H9 (cell line): ENCODE measurements around the gene MACROH2A1. TPM values are rescaled to one million over a fixed set of nuclear protein-coding genes. Genes with fewer than 3 reads are reported as not detected.

Experiments
- DNase-seq: peaks from one replicate; pipeline ENCODE4 v3.0.0-alpha.2; 2017
- H2AFZ ChIP-seq: one replicate; pipeline ENCODE4 v1.6.1; 2013; ENCODE audit warnings: mild to moderate bottlenecking, low read length, control low read depth, moderate library complexity
- H2AK5ac ChIP-seq: 2 replicates; pipeline ENCODE4 v1.6.1; 2013; ENCODE audit warnings: low read length, control low read depth, mixed read lengths; ENCODE audit not compliant: insufficient read length
- H2BK120ac ChIP-seq: one replicate; pipeline ENCODE4 v1.6.1; 2013; ENCODE audit warnings: low read depth, mild to moderate bottlenecking, low read length, control low read depth, inconsistent platforms; ENCODE audit not compliant: poor library complexity, severe bottlenecking
- H2BK12ac ChIP-seq: 2 replicates; pipeline ENCODE4 v1.6.1; 2013; ENCODE audit warnings: low read length, control low read depth, mixed read lengths, low read depth; ENCODE audit not compliant: insufficient read length
- H2BK15ac ChIP-seq: 2 replicates; pipeline ENCODE4 v1.6.1; 2013; ENCODE audit warnings: low read depth, low read length, control low read depth
- H2BK20ac ChIP-seq: one replicate; pipeline ENCODE4 v1.6.1; 2013; ENCODE audit warnings: low read depth, mild to moderate bottlenecking, low read length, control low read depth, inconsistent platforms; ENCODE audit not compliant: poor library complexity, severe bottlenecking
- H2BK5ac ChIP-seq: 2 replicates; pipeline ENCODE4 v1.6.1; 2013; ENCODE audit warnings: low read length, control low read depth, mixed read lengths; ENCODE audit not compliant: insufficient read length
- H3K14ac ChIP-seq: 2 replicates; pipeline ENCODE4 v1.6.1; 2013; ENCODE audit warnings: low read length, control low read depth; ENCODE audit not compliant: insufficient read depth
- H3K18ac ChIP-seq: 2 replicates; pipeline ENCODE4 v1.6.1; 2013; ENCODE audit warnings: low read depth, mild to moderate bottlenecking, mixed read lengths, low read length, control low read depth; ENCODE audit not compliant: insufficient read length
- H3K23ac ChIP-seq: 2 replicates; pipeline ENCODE4 v1.6.1; 2013; ENCODE audit warnings: low read length, control low read depth, mixed read lengths, low read depth; ENCODE audit not compliant: insufficient read length
- H3K23me2 ChIP-seq: 2 replicates; pipeline ENCODE4 v1.6.1; 2013; ENCODE audit warnings: low read depth, mild to moderate bottlenecking, mixed read lengths, low read length, control low read depth; ENCODE audit not compliant: insufficient read length, poor library complexity, severe bottlenecking
- H3K27ac ChIP-seq: 2 replicates; pipeline ENCODE4 v1.5.1; 2013; ENCODE audit warnings: low read length, control low read depth, mixed read lengths, low read depth; ENCODE audit not compliant: insufficient read length
- H3K27me3 ChIP-seq: 2 replicates; pipeline ENCODE4 v1.6.1; 2013; ENCODE audit warnings: low read length, control low read depth, inconsistent platforms; ENCODE audit not compliant: insufficient read depth
- H3K4ac ChIP-seq: 2 replicates; pipeline ENCODE4 v1.6.1; 2013; ENCODE audit warnings: low read depth, mild to moderate bottlenecking, control low read depth, inconsistent platforms, low read length, moderate library complexity
- H3K4me1 ChIP-seq: 2 replicates; pipeline ENCODE4 v1.6.1; 2013; ENCODE audit warnings: low read length, control low read depth, inconsistent platforms; ENCODE audit not compliant: insufficient read depth
- H3K4me2 ChIP-seq: 2 replicates; pipeline ENCODE4 v1.6.1; 2013; ENCODE audit warnings: low read length, control low read depth, mixed read lengths; ENCODE audit not compliant: insufficient read length, insufficient read depth
- H3K56ac ChIP-seq: 2 replicates; pipeline ENCODE4 v1.6.1; 2013; ENCODE audit warnings: low read depth, mild to moderate bottlenecking, mixed read lengths, low read length, control low read depth; ENCODE audit not compliant: insufficient read length
- H3K79me1 ChIP-seq: 2 replicates; pipeline ENCODE4 v1.6.1; 2013; ENCODE audit warnings: low read depth, mild to moderate bottlenecking, moderate library complexity, low read length, control low read depth, inconsistent platforms; ENCODE audit not compliant: insufficient read depth, poor library complexity, severe bottlenecking
- H3K79me2 ChIP-seq: 2 replicates; pipeline ENCODE4 v1.6.1; 2013; ENCODE audit warnings: low read length, control low read depth, inconsistent platforms; ENCODE audit not compliant: insufficient read depth
- H3K9ac ChIP-seq: 2 replicates; pipeline ENCODE4 v1.6.1; 2013; ENCODE audit warnings: low read length, control low read depth, mixed read lengths; ENCODE audit not compliant: insufficient read length; ENCODE audit errors: extremely low read depth
- H3K9me3 ChIP-seq: one replicate; pipeline ENCODE4 v1.6.1; 2013; ENCODE audit warnings: low read depth, low read length, inconsistent platforms; ENCODE audit not compliant: control insufficient read depth
- H3T11ph ChIP-seq: one replicate; pipeline ENCODE4 v1.6.1; 2013; ENCODE audit warnings: mild to moderate bottlenecking, low read length, control low read depth, inconsistent platforms
- H4K20me1 ChIP-seq: one replicate; pipeline ENCODE4 v1.6.1; 2013; ENCODE audit not compliant: control insufficient read depth, insufficient read length, insufficient read depth
- H4K5ac ChIP-seq: 2 replicates; pipeline ENCODE4 v1.6.1; 2013; ENCODE audit warnings: low read depth, mild to moderate bottlenecking, mixed read lengths, low read length, control low read depth; ENCODE audit not compliant: insufficient read length
- H4K8ac ChIP-seq: replicated peaks from 2 replicates; pipeline ENCODE4 v1.6.1; 2013; ENCODE audit warnings: low read length, control low read depth, mixed read lengths, low read depth; ENCODE audit not compliant: insufficient read length
- H4K91ac ChIP-seq: 2 replicates; pipeline ENCODE4 v1.6.1; 2013; ENCODE audit warnings: low read depth, mild to moderate bottlenecking, moderate library complexity, mixed read lengths, low read length, control low read depth; ENCODE audit not compliant: insufficient read length
- H3K27ac Mint-ChIP-seq, 3 experiments: 2 replicates in 2 of 3; 3 replicates in 1 of 3; pipeline ENCODE4 v1.8.0; 2020 to 2021; ENCODE audit warnings: mixed read lengths in 3 of 3, mild to moderate bottlenecking in 1 of 3, moderate library complexity in 1 of 3
- H3K27me3 Mint-ChIP-seq: 2 replicates; pipeline ENCODE4 v1.8.0; 2021; ENCODE audit warnings: low read depth, mild to moderate bottlenecking, moderate library complexity, mixed read lengths
- H3K36me3 Mint-ChIP-seq, 3 experiments: 2 replicates in 2 of 3; 3 replicates in 1 of 3; pipeline ENCODE4 v1.8.0; 2020 to 2021; ENCODE audit warnings: low read depth in 3 of 3, mixed read lengths in 3 of 3; ENCODE audit not compliant: insufficient read depth in 1 of 3
- H3K4me1 Mint-ChIP-seq, 2 experiments: 2 replicates each; pipeline ENCODE4 v1.8.0; 2020; ENCODE audit warnings: mixed read lengths in 2 of 2
- H3K4me3 Mint-ChIP-seq, 2 experiments: 2 replicates in 1 of 2; 3 replicates in 1 of 2; pipeline ENCODE4 v1.8.0; 2020 to 2021; ENCODE audit warnings: mild to moderate bottlenecking in 2 of 2, mixed read lengths in 2 of 2, moderate library complexity in 1 of 2
- H3K9me3 Mint-ChIP-seq, 2 experiments: 2 replicates in 1 of 2; 3 replicates in 1 of 2; pipeline ENCODE4 v1.8.0; 2020; ENCODE audit warnings: mild to moderate bottlenecking in 2 of 2, mixed read lengths in 2 of 2, moderate library complexity in 1 of 2
- WGBS: extraction: QIAGEN DNeasy Blood & Tissue Kit; methylation state at CpG from one replicate; pipeline ENCODE4 v1.1.7; 2013; ENCODE audit warnings: missing lambda C conversion rate, low lambda C conversion rate, mixed read lengths; ENCODE audit not compliant: insufficient read length; ENCODE audit errors: extremely low coverage; 5-methylcytosine and 5-hydroxymethylcytosine counted together
- total RNA-seq: library from RNA; stranded (reverse); gene quantifications from 2 replicates; pipeline ENCODE4 v1.2.1, GENCODE V29; 2021
- TF ChIP-seq, protein P1 (sequence below): fragments of 200-600 bp; sonication (generic); conservative IDR thresholded peaks from 3 replicates; pipeline ENCODE4 v1.8.0; 2021; ENCODE audit warnings: antibody characterized with exemption, mild to moderate bottlenecking

The MACROH2A1 gene
- total RNA-seq, 1 experiment from 2014 or later, result 111 TPM

DNA sequence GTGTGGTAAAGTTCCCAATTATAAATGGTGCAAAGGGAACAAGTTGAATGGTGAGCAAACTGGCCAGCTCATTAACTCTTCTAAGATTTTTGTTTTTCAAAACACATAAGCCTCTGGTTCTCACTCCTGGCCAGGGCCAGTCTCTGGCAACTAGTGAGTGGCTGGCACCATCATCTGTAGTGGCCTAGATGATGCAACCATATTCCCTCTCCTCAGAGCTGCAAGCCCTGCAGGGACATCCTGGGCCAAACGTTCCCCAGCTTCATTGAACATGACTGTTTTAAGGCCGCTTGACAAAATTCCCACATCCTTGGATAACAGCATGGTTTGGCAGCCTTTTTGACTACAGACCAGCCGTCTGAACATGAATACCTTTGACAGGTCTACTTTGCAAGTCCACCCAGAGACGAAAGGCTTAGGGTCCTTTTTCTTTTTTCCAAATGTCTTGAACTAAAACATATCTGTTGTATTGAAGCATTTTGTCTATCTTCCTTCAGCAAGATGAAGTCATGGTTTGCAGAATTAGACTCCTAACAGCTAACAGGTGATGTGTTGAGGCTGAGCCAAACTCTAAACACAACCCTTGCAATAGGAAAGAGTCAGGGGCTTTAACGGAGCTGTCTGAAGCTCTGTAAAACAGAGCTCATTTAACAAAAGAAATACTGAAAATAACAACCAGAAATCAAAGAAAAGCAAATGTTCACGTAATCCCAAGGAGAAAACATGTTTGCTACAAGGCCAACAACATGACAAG, 23.8 kb downstream of the MACROH2A1 start:
- H2BK5ac ChIP-seq, result no peak overlapping the region
- no peak overlapping the region for H2BK120ac ChIP-seq
- no peak overlapping the region for H4K91ac ChIP-seq
- H3K27ac ChIP-seq, result no peak overlapping the region
- no peaks in the 10 kb centered on the region for H3K79me2 ChIP-seq
- H2BK20ac ChIP-seq, result no peak overlapping the region
- H3K4me2 ChIP-seq, result no peak overlapping the region
- no peak overlapping the region for H2BK12ac ChIP-seq
- no peaks in the 10 kb centered on the region for H3K79me1 ChIP-seq
- H3K9me3 Mint-ChIP-seq, result no peaks in the 10 kb centered on the region
- H3K4me1 ChIP-seq, result no peaks in the 10 kb centered on the region
- H3K23ac ChIP-seq, result no peak overlapping the region
- H3K4me1 Mint-ChIP-seq, result no peaks in the 10 kb centered on the region
- no peaks in the 10 kb centered on the region for H3K9me3 ChIP-seq
- no CpG with 5 or more reads among the region's 6 CpGs for WGBS
- no peak overlapping the region for H3K56ac ChIP-seq
- H2AK5ac ChIP-seq, result no peak overlapping the region
- no peak overlapping the region for H3K18ac ChIP-seq
- H2AFZ ChIP-seq, result no peak overlapping the region
- no peak overlapping the region for H3K27ac Mint-ChIP-seq
- DNase-seq, result no peak
- H3K4me3 Mint-ChIP-seq, result no peak overlapping the region
- no peak overlapping the region for H3K9ac ChIP-seq
- no peaks in the 10 kb centered on the region for H3K27me3 ChIP-seq
- H4K8ac ChIP-seq, result no peak overlapping the region
- no peak overlapping the region for H4K5ac ChIP-seq
- no peak overlapping the region for H3K4ac ChIP-seq
- no peak overlapping the region for H2BK15ac ChIP-seq
- no peak overlapping the region for H3K14ac ChIP-seq
- no peaks in the 10 kb centered on the region for H3K23me2 ChIP-seq
- H4K20me1 ChIP-seq, result no peaks in the 10 kb centered on the region
- H3K36me3 Mint-ChIP-seq, result peaks cover 12 to 52% (median 16%) of the 10 kb centered on the region in 3 experiments; a peak in 6 of 7 replicates
- TF ChIP-seq, protein P1, sequence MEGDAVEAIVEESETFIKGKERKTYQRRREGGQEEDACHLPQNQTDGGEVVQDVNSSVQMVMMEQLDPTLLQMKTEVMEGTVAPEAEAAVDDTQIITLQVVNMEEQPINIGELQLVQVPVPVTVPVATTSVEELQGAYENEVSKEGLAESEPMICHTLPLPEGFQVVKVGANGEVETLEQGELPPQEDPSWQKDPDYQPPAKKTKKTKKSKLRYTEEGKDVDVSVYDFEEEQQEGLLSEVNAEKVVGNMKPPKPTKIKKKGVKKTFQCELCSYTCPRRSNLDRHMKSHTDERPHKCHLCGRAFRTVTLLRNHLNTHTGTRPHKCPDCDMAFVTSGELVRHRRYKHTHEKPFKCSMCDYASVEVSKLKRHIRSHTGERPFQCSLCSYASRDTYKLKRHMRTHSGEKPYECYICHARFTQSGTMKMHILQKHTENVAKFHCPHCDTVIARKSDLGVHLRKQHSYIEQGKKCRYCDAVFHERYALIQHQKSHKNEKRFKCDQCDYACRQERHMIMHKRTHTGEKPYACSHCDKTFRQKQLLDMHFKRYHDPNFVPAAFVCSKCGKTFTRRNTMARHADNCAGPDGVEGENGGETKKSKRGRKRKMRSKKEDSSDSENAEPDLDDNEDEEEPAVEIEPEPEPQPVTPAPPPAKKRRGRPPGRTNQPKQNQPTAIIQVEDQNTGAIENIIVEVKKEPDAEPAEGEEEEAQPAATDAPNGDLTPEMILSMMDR, result no peak
- no peak overlapping the region for H3T11ph ChIP-seq
- H3K27me3 Mint-ChIP-seq, result no peaks in the 10 kb centered on the region
